ACHN (cell line): ENCODE results near the gene RHO.

ENCODE experiments used
- DNase-seq: peaks from one replicate; pipeline ENCODE4 v3.0.0-alpha.2; 2015
- in situ Hi-C: cut with HindIII; loops from 2 replicates; pipeline ENCODE4 v1.10.0; 2017; ENCODE audit warnings: low sequenced_read_pairs, low pct_ligation_motif_present, low pct_unique_long_range_greater_than_20kb

Gene RHO

DNA sequence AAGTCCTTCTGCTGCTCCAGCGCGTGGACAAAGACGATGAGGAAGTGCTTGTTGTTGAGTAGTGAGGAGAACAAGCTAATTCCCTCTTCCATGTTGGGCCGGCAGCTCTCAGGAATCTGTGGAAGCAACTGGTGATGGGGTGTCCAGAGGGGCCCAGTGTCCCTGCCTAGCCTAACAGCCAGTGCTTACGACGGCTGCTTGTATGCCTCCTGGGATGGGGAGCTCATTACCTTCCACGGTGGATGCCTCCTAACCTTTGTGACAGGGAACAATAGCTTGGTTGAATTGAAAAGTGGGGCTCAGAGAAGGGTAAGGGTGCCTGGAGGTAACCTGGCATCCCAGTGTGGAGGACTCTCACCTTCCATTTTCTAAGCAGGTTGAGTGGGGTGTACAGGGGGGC, 37.5 kb downstream of the RHO start:
- in situ Hi-C loops = no loop called here

GRCh38 chr3:129567176-129567705, 38.8 kb downstream of the RHO start:
- no peak for DNase-seq
- in situ Hi-C loops = no loop called here

More for the DNA sequence above, 37.5 kb downstream of the RHO start:
- no peak for DNase-seq

- DNase-seq = no peak
- in situ Hi-C loops = no loop called here
Observed at GRCh38 chr3:129567939-129568338, 39.5 kb downstream of the RHO start.

DNA sequence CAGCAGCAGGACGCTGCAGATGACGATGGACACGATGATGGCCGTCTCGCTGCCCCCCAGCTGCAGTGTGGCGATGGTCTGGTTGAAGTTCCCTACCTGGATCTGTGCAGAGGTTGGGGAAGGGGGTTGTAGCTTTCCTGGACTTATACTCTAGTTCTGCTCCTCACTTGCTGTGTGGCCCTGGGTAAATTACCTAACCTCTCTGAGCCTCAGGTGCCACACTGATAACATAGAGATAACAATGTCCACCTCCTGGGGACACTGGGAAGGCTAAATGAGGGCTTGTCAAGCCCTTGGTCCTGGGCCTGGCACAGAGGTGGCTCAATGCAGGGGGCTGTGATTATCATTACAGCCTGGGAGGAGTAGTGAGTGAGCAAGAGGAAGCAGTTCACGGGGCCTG, 41.4 kb downstream of the RHO start:
- DNase-seq = no peak
- in situ Hi-C loops = no loop called here

- DNase-seq = no peak
- in situ Hi-C loops = no loop called here
Observed at GRCh38 chr3:129571605-129572547, 43.4 kb downstream of the RHO start.

GRCh38 chr3:129572603-129573002, 44.2 kb downstream of the RHO start:
- in situ Hi-C loops = no loop called here
- DNase-seq = no peak

- no peak for DNase-seq
- in situ Hi-C loops = no loop called here
Observed at GRCh38 chr3:129573493-129573892, 45.1 kb downstream of the RHO start.

DNA sequence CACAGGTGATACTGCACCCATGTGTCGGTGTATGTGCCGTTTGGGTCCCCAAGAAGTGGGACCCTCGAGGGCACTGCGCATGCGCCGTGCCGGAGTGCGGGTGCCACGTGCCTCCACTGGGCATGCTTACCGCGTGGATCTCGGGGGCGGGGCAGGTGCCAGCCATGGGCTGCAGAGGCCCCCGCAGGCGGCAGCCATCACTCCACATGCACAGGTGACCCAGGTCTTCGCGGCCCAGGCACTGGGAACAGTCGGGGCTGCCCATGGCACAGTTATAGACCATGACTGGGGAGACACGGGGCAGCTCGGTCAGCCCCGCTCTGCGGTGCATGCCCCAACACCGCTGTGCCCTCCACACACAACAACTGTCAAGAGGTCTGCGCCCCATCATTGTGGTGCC, 45.8 kb downstream of the RHO start:
- in situ Hi-C loops = no loop called here

DNA sequence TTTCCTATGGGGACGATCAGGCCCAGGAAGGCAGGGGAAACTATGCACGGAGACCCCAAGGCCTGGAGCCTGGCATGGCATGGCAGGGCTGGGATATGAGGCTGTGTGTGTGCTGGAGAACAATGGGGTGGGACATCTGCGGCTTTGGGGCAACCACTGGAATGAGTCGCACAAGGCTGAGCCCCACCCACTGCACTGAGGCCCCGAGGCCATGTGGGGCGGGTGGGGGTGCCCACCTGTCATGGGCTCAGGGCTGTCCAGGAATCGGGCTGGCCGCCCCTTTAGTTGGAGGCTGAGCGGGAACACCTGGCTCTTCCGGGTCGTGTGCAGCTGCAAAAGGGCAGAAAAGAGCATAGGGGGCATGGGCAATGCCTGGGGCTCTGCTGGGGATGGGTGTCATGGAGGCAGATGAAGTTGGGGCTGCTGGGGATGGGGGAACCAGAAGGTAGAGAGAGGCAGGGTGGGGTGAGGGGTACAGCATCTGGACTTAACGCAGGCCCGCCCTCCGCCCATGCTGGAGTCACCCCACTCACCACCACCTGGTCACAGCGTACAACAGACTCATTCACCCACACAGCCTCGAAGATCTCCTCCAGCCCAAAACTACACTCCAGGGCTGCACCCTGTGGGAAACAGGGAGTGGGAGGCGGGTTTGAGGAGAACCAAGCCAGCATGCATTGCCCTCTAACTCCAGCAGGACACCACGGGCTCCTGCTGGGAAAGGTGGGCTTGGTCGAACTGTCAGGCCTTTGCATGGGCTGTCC, 47.0 kb downstream of the RHO start:
- in situ Hi-C loops = no loop called here

More for the DNA sequence above, 45.8 kb downstream of the RHO start:
- no peak for DNase-seq

DNA sequence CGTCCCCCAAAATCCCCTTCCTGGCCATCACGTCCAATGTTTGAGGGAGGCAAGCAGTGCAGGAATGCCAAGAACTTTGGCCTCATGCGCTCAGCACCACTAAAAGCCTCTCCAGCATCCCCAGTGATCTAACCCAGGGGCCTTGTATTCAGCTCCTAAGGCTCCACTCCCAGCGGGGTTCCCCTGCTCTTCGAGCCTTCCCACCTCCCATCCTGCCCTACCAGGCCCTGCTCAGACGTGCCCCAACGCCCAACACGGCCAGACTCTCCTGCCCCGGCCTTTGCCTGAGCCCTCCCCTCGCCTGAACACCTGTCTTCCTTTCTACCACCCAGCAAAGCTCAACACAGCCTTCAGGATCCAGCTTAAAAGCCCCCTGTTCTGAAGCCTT, 47.6 kb downstream of the RHO start:
- DNase-seq = no peak
- in situ Hi-C loops = no loop called here

More for the DNA sequence above, 47.0 kb downstream of the RHO start:
- no peak for DNase-seq

- in situ Hi-C loops = no loop called here
- DNase-seq = no peak
Observed at GRCh38 chr3:129576514-129577352, 48.3 kb downstream of the RHO start.

GRCh38 chr3:129577366-129577765, 48.9 kb downstream of the RHO start:
- in situ Hi-C loops = no loop called here
- no peak for DNase-seq

DNA sequence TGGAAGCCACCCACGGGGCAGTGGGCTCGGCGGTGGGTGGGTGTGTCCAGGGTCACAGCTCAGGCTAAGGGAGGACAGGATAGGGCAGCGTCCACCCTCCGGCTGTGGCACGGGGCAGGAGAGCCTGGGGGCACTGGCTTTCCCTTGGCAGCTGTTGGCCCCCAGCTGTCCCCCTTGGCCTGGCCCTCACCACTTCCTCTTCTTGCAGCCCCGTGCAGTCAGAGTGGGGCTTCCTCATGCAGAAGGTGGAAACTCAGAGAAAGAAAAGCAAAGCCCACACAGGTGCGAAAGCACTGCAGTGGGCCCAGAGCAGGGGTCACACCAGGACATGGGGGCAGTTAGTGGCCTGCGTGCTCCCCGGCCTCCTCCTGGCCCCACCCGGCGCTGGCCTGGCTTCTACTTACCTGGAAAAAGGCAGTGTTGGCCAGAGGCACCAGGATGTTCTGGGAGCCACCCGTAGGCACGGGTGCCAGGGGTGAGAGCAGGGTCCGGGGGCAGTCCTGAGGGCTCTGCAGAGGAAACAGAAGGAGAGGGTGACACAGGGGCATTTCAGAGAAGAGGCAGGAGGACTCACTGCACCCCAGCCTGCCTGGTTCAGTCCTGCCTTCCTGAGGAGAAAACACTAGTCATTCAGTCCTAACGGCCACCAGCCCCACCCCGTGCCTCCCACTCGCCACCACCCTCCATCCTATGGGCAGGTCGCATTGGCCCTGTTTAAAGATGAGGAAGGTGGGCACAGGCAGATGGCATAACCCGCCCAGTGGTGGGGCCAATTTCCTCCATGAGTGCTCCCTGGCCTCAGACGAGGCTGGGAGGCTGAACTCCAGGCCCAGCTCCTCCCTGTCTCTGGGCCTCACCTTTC, 49.7 kb downstream of the RHO start:
- no peak for DNase-seq
- in situ Hi-C loops = no loop called here

GRCh38 chr3:129579991-129580390, 51.6 kb downstream of the RHO start:
- DNase-seq = no peak
- in situ Hi-C loops = no loop called here

GRCh38 chr3:129581623-129582022, 53.2 kb downstream of the RHO start:
- in situ Hi-C loops = no loop called here
- DNase-seq = no peak

DNA sequence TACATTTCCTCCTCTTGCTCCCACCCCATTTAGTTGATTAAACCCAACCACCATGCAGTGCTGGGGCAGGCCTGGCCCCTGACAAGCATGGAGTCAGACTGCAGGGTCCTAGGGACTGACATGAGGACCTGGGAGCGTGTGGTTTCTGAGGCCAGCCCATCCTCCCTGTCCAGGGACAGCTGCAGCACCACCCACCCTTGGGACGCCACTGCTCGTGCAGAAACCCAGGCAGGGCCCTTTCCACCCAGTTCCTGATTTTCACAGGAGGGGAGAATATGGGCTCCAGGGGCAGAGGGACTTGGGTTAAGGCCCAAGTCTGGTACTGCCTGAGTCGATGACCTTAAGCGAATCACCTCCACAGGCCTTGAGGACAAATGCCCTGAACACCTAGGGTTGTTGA, 54.4 kb downstream of the RHO start:
- in situ Hi-C loops = no loop called here
- DNase-seq = no peak

DNA sequence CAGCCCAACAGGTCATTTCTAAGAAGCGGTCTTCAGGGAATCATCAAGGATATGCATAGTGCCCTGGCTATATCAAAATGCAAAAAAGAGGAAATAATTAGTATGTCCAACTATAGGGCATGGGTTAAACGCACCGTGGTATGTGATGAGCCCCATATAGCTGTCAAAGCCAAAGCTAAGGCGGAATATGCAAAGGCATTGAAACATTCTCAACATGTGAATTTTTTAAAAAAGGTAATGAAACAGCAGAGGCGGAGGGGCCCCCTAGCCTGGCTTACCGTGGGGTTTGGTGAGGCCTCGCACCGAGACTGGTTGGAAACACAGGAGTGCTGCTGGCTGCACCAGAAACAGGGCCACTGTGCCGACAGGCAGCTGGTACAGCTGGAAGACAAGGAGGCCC, 54.9 kb downstream of the RHO start:
- no peak for DNase-seq
- in situ Hi-C loops = no loop called here

DNA sequence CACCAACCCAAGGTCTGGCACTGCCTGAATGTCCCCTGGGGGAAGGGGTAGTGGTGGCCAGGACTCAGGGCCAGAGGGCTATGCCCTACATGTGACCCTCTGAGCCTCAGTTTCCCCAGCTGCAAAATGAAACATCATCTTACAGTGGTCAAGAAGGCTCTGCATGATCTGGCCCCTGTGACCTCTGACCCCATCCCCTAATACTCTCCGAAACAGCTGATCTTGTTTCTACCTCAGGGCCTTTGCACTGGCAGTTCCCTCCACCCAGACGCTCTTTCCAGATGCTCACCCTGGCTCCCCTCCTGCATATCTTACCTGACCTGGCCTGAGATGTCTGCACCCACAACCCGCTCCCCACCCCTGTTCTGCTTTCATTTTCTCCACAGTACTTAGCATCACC, 56.2 kb downstream of the RHO start:
- in situ Hi-C loops = no loop called here
- no peak for DNase-seq
